Neutrophil (primary cell): ENCODE data around the gene CAB39.

Experiments used
- H3K27ac ChIP-seq: fragments of 200-600 bp; sonication (generic); 2 replicates; pipeline ENCODE4 v1.5.1; 2016; ENCODE audit warnings: mild to moderate bottlenecking, moderate library complexity
- H3K27me3 ChIP-seq: fragments of 200-600 bp; sonication (generic); 2 replicates; pipeline ENCODE4 v1.6.0; 2016; ENCODE audit warnings: mild to moderate bottlenecking
- H3K36me3 ChIP-seq: fragments of 200-600 bp; sonication (generic); 2 replicates; pipeline ENCODE4 v1.5.1; 2017
- H3K4me1 ChIP-seq, 2 experiments: fragments of 200-600 bp in 1 of 2; sonication (generic) in 1 of 2; 1 replicate in 1 of 2; 2 replicates in 1 of 2; pipeline versions ENCODE4 v1.5.1 to v1.6.1; 2013 to 2016; ENCODE audit warnings: low read depth in 1 of 2, low read length in 1 of 2, mild to moderate bottlenecking in 1 of 2, moderate library complexity in 1 of 2; ENCODE audit not compliant: control insufficient read depth in 1 of 2, insufficient read depth in 1 of 2
- H3K4me3 ChIP-seq, 2 experiments: fragments of 200-600 bp in 1 of 2; sonication (generic) in 1 of 2; 1 replicate in 1 of 2; 2 replicates in 1 of 2; pipeline ENCODE4 v1.5.1; 2013 to 2016; ENCODE audit warnings: low read depth in 1 of 2, low read length in 1 of 2, mild to moderate bottlenecking in 1 of 2, moderate library complexity in 1 of 2
- H3K9me3 ChIP-seq: fragments of 200-600 bp; sonication (generic); 2 replicates; pipeline ENCODE4 v1.5.1; 2016
- CTCF ChIP-seq: fragments of 200-600 bp; sonication (generic); IDR thresholded peaks from 2 replicates; pipeline ENCODE4 v1.5.1; 2016; ENCODE audit warnings: antibody characterized with exemption

CAB39 gene

GRCh38 chr2:230684270-230685168, 28.1 kb upstream of the CAB39 start:
- Histone ChIP-seq H3K4me1 (peaks cover 0 to 1% of the 10 kb centered on the region in 2 experiments), H3K36me3 (no peaks in the 10 kb centered on the region), H3K9me3 (no peaks in the 10 kb centered on the region), H3K27ac (no peak overlapping the region), H3K4me3 (no peak overlapping the region), H3K27me3 (no peaks in the 10 kb centered on the region)
- TF ChIP-seq CTCF: no peak

- no peak overlapping the region for H3K27ac ChIP-seq
- no peak for TF ChIP-seq CTCF
- H3K36me3 ChIP-seq: no peaks in the 10 kb centered on the region
- H3K9me3 ChIP-seq: no peaks in the 10 kb centered on the region
- H3K4me1 ChIP-seq: no peaks in the 10 kb centered on the region
- no peaks in the 10 kb centered on the region for H3K27me3 ChIP-seq
- no peak overlapping the region for H3K4me3 ChIP-seq
Observed at GRCh38 chr2:230685178-230685577, 27.5 kb upstream of the CAB39 start.

DNA sequence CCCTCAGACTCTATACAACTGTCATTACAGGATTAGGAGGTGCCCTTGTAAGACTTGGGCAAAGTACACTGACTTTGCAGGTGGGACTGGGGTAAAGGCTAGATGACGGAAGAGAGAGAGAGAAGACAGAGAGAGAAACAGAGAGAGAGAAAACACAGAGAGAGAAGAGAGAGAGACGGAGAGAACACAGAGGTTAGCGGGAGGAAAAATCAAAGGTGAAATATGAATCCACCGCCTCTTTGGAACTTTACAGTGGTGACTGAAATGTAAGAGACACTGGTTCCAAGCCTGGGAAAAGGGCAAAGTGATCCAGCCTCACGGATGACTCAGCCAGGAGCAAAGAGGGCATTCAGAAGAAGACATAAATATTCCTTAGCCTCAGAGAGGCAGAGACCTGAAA, 25.1 kb upstream of the CAB39 start:
- Histone ChIP-seq H3K4me1 (no peaks in the 10 kb centered on the region), H3K27me3 (no peaks in the 10 kb centered on the region)
- no peak for TF ChIP-seq CTCF

DNA sequence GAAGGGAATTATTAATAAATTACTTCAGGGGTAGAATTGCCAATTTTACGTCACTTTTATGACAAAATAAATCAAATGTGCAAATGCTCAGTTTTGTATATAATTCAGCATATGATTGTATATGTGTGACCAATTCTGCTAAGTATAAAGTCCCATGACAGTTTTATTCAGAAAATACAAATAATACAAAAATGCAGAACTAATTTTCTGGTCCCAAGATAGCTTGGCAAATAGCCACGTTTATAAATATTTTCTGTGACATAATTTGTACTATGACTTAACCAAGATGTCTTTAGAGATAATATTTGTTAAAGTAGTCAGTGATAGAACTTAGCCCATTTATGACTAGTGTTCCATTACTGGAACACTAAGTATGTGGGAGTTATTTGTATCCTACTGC, 24.2 kb upstream of the CAB39 start:
- no peaks in the 10 kb centered on the region for H3K36me3 ChIP-seq
- no peaks in the 10 kb centered on the region for H3K9me3 ChIP-seq
- no peak for TF ChIP-seq CTCF
- no peak overlapping the region for H3K27ac ChIP-seq
- H3K4me3 ChIP-seq: no peak overlapping the region
- no peaks in the 10 kb centered on the region for H3K27me3 ChIP-seq
- peaks cover 2 to 3% of the 10 kb centered on the region in 2 experiments for H3K4me1 ChIP-seq

More for the DNA sequence above, 25.1 kb upstream of the CAB39 start:
- Histone ChIP-seq H3K27ac (no peak overlapping the region), H3K9me3 (no peaks in the 10 kb centered on the region), H3K36me3 (no peaks in the 10 kb centered on the region), H3K4me3 (no peak overlapping the region)

DNA sequence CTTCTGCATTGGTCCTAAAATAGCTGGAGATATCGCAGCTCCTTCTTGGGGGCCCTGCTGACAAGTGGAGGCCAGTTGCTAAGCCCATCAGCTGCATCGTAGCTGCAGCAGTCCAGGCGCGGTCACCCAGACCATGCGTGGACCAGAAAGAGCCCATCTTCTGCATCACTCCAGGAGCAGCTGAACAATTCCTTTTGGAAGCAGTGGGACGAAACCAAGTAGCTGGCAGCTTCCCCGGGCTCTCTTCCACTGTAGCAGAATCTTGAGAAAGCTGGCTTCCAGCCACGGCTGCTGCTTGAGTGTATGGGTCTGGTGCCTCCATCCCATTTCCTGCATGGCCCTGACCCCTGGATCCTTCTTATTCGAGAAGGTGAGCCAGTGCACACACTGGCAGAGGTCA, 22.2 kb upstream of the CAB39 start:
- Histone ChIP-seq H3K36me3 (no peaks in the 10 kb centered on the region), H3K4me3 (no peak overlapping the region), H3K27me3 (no peaks in the 10 kb centered on the region), H3K27ac (no peak overlapping the region), H3K9me3 (no peaks in the 10 kb centered on the region), H3K4me1 (peaks cover 13% of the 10 kb centered on the region in 2 experiments)
- TF ChIP-seq CTCF: no peak
